Measurements from ENCODE around the gene PGS1.

Gene PGS1

DNA sequence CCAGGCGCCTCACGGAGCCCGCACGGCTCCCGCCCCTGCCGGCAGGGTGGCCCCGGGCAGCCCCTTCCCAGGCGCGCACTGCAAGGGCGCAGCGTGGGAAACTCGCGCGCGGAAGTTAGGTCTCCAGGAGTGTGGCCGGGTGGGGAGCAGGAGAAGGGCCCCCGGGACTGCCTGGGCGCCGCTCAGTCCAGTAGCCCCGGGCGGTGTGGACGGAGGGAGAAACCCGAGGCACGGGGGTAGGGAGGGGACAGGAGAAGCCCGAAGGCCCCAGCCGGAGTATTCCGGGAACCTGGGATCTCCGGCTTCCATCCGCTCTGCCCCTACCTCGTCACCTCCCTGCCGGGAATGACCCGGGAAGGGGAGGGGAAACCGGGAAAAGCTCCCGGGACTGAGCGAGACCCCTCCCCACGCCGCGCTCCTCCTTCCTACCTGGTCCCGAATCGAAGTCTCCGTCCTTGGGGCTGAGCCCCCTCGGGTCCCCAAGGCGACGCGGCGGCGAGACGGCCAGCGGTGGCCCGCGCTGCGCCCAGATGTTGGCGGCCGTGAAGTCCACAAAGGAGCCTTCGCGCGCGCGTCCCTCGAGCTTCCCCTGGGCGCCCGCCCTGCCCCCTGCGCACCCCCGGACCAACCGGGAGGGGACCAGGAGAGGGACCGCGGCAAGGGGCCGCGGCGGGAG lies 19.0 kb upstream of the PGS1 start:
- FAIRE-seq, result no peak
- DNase-seq (ENCODE audit: insufficient read length), result no peak
- TF ChIP-seq TAF1 (IDR thresholded peaks at IDR 0.05; ENCODE audit: borderline replicate concordance, low read depth, low read length) (no peak), POLR2A (IDR thresholded peaks at IDR 0.05; ENCODE audit: low read depth, low read length) (no peak)

DNA sequence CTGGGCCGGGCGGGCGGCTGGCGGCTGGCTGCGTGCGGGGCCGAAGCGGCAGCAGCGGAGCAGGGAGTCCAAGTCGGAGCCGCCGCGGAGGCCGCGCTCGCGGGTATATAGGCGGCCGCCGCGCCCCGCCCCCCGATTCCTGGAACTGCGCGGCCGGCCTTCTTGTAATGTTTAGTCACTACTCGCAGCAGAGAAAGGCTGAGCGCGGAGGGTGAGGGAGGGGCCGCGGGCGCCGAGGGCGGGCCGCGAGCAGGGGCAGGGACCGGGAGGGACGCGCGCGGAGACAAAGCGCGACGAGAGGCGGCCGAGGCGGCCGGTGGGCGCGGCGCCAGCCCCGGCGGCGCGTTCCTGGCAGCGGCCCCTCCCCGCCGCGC lies 18.5 kb upstream of the PGS1 start, which contains the start of gene SOCS3:
SOCS3 (minus strand) TSS at position 81 of the 374 bp plus-strand sequence. CDS start 982 bp downstream, outside the sequence.
- DNase-seq (ENCODE audit: insufficient read length) (peak; percentile 78), FAIRE-seq (peak; percentile 71)
- peak; percentile 21; the same call in 1 of the 2 replicates for TF ChIP-seq POLR2A (IDR thresholded peaks at IDR 0.05; ENCODE audit: low read depth, low read length)
- TF ChIP-seq POLR2AphosphoS5 (IDR thresholded peaks at IDR 0.05; ENCODE audit: low read depth, low read length), result no peak

DNA sequence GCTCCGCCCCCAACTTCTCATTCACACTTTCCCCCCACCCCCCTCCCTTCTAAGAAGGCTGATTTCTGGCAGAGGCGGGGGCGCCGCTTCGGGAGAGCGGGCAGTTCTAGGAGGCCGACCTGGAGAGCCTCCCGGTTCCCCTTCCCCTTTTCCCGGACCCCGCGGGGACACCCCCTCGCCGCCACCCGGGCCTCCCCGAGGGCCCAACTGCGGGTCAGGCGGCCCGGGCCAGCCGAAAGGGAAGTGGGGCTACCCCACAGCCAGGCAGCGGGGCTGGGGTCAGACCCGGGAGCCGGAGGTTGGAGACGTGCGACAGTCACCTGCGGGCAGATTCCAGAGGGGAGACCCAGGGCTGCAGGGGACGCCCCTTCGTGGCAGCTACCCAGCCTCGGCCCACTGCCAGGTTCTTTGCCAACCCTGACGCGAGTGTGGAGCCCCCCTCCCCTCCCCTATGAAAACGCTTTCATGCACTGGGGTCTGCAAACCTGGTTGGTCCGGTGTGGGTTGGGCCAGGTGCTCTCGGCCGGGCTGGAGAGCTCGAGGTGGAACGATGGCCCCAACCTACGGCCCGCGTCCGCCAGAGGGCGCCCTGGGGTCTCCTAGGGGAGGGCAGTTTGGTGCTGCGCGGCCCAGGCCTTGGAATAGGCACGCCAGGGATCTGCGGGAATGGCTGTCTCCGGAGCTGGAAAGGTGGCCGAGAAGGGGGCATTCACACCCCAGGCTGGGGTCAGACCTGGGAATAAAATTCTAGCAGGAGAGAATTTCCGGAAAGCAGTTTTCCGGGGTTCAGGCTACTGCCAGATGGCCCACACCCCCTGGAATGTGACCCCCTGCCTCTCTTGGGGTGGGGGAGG lies 17.9 kb upstream of the PGS1 start:
- FAIRE-seq (peak; percentile 87), DNase-seq (ENCODE audit: insufficient read length) (peak; percentile 95)
- TF ChIP-seq POLR2AphosphoS5 (IDR thresholded peaks at IDR 0.05; ENCODE audit: low read depth, low read length) (no peak), TAF1 (IDR thresholded peaks at IDR 0.05; ENCODE audit: borderline replicate concordance, low read depth, low read length) (no peak), POLR2A (IDR thresholded peaks at IDR 0.05; ENCODE audit: low read depth, low read length) (no peak)

DNA sequence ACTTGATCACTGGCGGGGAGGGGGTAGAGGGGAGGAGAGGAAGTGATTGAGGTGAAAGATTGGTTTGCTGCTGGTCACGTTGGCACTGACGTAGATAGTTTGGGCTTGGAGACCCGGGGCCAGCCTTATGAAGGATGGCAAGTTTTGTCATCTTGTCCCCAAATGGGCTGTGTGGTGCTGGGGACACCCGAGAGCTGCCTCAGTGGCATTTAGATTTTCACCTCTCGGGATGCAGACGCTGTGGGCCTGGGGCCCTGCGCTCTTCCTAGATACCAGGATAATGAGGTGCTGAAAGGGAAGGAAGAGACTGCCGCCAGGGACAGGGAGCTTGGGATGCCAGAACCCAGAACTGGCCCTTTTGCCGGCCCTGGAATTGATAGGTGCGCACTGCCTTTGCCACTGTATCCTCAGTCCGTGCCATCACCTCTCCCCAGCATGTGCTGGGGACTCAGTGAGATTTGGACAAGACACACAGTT lies 17.2 kb upstream of the PGS1 start:
- FAIRE-seq, result no peak
- TF ChIP-seq POLR2AphosphoS5 (IDR thresholded peaks at IDR 0.05; ENCODE audit: low read depth, low read length), result no peak
- no peak for TF ChIP-seq POLR2A (IDR thresholded peaks at IDR 0.05; ENCODE audit: low read depth, low read length)
- no peak for TF ChIP-seq TAF1 (IDR thresholded peaks at IDR 0.05; ENCODE audit: borderline replicate concordance, low read depth, low read length)
- DNase-seq (ENCODE audit: insufficient read length), result no peak

DNA sequence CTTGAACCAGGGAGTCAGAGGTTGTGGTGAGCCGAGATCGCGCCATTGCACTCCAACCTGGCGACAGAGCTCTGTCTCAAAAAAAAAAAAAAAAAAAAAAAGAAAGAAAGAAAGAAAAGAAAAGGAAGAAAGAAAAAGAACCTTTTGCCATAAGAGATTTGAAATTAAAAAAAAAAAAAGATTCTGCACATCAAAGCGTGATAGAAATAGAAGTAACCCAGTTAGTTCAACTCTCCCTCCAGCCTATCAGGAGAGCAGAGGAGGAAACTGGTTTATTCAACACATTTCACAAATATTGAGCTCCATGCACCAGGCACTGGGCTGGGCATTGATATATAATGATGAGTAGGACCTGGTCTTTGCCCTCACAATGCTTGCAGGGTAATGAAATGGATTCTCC lies 16.2 kb upstream of the PGS1 start:
- no peak for FAIRE-seq

DNA sequence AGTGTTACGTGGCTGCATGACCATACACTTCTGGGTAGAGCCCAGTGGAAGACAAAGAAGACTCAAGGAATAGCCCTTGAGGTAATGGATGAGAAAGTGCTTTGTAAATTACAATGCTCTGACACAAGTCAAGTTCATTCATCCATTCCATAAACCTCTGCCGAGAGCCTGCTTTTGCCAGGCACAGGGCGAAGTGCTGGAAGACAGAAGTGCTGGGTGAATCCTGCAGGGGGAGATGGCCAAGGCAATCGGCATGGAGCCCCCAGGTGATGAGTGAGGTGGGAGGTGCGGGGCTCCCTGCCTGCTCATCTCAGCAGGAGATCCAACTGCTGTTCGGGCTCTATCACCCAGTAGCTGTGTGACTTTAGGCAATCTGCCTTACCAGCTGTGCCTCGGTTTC lies 15.8 kb upstream of the PGS1 start:
- TF ChIP-seq TAF1 (IDR thresholded peaks at IDR 0.05; ENCODE audit: borderline replicate concordance, low read depth, low read length) (no peak), POLR2A (IDR thresholded peaks at IDR 0.05; ENCODE audit: low read depth, low read length) (no peak), POLR2AphosphoS5 (IDR thresholded peaks at IDR 0.05; ENCODE audit: low read depth, low read length) (no peak)
- FAIRE-seq, result no peak
- no peak for DNase-seq (ENCODE audit: insufficient read length)

More for the DNA sequence above, 16.2 kb upstream of the PGS1 start:
- TF ChIP-seq POLR2AphosphoS5 (IDR thresholded peaks at IDR 0.05; ENCODE audit: low read depth, low read length) (no peak), POLR2A (IDR thresholded peaks at IDR 0.05; ENCODE audit: low read depth, low read length) (no peak)
- no peak for DNase-seq (ENCODE audit: insufficient read length)

DNA sequence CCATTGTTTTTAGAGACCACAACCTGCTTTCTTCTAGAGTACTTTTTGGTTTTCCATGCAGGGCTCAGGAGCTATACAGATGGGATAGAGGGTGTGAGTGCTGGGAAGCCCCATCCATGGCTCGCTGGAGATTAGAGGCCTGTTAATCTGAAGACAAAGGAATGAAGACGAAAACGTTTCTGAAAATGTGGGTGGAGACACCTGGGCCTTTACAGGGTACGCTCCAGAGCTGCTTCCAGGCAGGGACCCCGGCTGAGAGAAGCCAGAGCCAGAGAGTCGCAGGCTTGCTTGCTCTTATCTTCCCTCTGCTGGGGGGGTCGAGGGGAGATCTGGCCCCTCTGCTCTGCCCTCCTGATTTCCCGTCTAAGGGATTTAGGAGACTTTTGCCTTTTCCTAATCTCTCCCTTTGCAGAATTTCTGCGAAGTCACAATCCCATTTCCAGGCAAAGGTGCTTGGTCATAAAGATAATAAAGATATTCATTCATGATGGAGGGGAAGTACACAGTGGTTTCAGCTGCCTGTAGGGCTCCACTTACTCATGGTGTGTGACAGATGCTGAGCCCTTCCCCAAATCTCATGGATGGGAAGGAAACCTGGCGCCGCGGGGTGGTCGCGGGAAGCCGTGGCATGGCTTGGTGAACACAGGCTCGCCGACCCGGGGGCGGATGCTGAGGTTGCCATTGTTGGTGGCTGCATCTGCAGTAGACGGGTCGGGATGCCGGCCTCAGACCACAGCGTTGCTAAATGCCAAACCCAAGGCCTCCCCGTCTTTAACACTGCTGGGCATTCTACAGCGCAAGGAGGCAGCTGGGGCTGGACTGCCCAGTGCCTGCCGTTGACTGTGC lies 13.8 kb upstream of the PGS1 start:
- FAIRE-seq (no peak), DNase-seq (ENCODE audit: insufficient read length) (no peak)
- TF ChIP-seq POLR2A (IDR thresholded peaks at IDR 0.05; ENCODE audit: low read depth, low read length), result no peak
- no peak for TF ChIP-seq POLR2AphosphoS5 (IDR thresholded peaks at IDR 0.05; ENCODE audit: low read depth, low read length)
- no peak for TF ChIP-seq TAF1 (IDR thresholded peaks at IDR 0.05; ENCODE audit: borderline replicate concordance, low read depth, low read length)

DNA sequence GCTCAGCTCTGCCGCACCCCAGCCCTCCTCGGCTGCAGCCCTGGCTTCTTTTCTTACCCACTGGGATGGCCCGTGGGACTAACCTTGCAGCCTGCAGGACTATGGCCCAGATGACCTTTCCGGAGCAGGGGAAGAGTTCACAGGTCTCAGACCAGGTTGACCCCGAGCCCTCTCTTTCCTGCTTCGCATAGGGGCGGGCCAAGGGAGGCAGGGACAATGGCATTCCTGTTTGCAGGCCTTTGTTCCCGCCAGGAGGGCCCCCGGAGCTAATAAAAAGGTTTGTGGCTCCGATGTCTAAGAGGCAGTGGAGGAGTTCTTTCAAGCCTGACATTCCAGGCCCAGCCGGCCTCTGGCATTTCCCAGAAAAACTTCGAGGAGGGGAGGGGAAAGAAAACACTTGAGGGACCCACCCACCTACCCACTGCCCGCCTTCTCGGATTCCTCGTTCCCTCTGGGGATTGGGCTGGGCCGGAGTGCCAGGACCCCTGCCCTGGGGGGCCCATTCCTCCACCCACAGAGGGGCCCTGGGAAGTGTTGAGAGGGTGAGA lies 12.8 kb upstream of the PGS1 start:
- FAIRE-seq (no peak), DNase-seq (ENCODE audit: insufficient read length) (no peak)

DNA sequence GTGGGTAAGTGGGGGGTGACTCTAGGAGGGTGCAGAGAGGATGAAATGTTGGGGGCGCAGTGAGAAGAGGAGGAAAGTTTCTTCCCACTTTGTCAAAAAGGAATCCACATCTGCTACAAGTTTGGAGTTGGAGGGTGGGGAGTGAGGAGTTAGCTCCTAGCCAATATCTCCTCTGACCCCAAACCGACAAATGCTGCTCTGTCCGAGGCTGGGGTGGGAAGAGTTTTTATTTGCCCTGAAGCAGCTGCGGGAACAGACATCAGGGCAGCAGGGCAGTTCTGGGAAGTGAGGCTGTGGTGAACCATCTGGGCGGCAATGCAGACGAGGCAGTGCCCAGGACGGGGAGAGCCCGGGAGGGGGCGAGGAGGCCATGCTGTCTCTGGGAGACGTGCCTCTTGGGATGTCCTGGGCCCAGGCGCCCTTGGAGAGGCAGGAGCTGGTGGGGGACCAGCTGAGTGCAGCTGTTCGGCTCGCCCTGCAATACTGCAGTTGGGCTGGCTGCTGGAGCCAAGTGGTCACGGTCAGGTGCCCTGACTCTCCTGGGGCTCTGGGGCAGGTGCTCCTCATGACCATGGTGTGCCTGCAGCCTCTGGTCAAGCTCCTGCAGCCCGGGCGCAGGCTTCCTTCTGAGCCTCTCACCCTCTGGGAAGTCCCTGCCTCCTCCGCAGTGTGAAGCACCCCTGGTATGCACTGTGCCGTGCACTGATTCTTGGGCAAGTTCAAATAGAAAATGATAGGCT lies 12.2 kb upstream of the PGS1 start:
- TF ChIP-seq POLR2A (IDR thresholded peaks at IDR 0.05; ENCODE audit: low read depth, low read length) (no peak), POLR2AphosphoS5 (IDR thresholded peaks at IDR 0.05; ENCODE audit: low read depth, low read length) (no peak), TAF1 (IDR thresholded peaks at IDR 0.05; ENCODE audit: borderline replicate concordance, low read depth, low read length) (no peak)
- FAIRE-seq (no peak), DNase-seq (ENCODE audit: insufficient read length) (no peak)

More for the DNA sequence above, 12.8 kb upstream of the PGS1 start:
- TF ChIP-seq POLR2A (IDR thresholded peaks at IDR 0.05; ENCODE audit: low read depth, low read length) (no peak), POLR2AphosphoS5 (IDR thresholded peaks at IDR 0.05; ENCODE audit: low read depth, low read length) (no peak), TAF1 (IDR thresholded peaks at IDR 0.05; ENCODE audit: borderline replicate concordance, low read depth, low read length) (no peak)

DNA sequence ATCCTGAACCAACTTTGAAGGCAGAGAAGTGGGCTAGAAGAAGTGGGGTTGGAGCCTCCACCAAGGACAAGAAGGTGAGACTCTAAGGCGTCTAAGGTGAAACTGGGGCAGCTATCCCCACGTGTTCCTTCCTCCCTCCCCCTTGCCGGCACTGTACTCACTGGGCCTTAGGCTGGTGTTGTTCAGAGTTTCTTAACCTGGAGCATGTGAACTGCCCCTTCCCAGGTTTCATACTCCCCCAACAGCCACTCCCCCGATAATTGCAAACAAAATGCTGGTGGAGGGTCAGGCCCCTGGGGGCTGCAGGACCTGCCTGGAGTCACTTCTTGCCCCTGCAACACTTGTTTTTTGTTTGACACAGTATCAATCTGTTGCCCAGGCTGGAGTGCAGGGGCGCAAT lies 11.3 kb upstream of the PGS1 start:
- DNase-seq (ENCODE audit: insufficient read length) (no peak), FAIRE-seq (no peak)
- TF ChIP-seq TAF1 (IDR thresholded peaks at IDR 0.05; ENCODE audit: borderline replicate concordance, low read depth, low read length), result no peak
- no peak for TF ChIP-seq POLR2A (IDR thresholded peaks at IDR 0.05; ENCODE audit: low read depth, low read length)
- no peak for TF ChIP-seq POLR2AphosphoS5 (IDR thresholded peaks at IDR 0.05; ENCODE audit: low read depth, low read length)

All from GM12892 (cell line).